H1 (cell line): ENCODE results near the gene JPT1.

Experiments used
- ASH2L ChIP-seq: fragments of 200-600, 300-600 bp; sonication (generic); IDR thresholded peaks from one replicate; pipeline ENCODE4 v1.7.1; 2017; ENCODE audit warnings: low read length
- CEBPB ChIP-seq: IDR thresholded peaks from 2 replicates; pipeline ENCODE4 v1.6.1; 2012; ENCODE audit warnings: low read depth, low read length
- EZH2 ChIP-seq: fragments of 200-600 bp; sonication (generic); IDR thresholded peaks from 2 replicates; pipeline ENCODE4 v1.7.1; 2012; ENCODE audit warnings: low read depth, mild to moderate bottlenecking, moderate library complexity, low read length, inconsistent platforms; ENCODE audit not compliant: severe bottlenecking
- POLR2A ChIP-seq, 2 experiments: IDR thresholded peaks; 1 replicate in 1 of 2; 2 replicates in 1 of 2; pipeline ENCODE4 v1.6.1; 2011; ENCODE audit warnings: low read depth in 2 of 2, low read length in 2 of 2, mild to moderate bottlenecking in 2 of 2; ENCODE audit errors: control extremely low read depth in 1 of 2
- SIN3A ChIP-seq, 2 experiments: IDR thresholded peaks in 1 of 2; conservative IDR thresholded peaks in 1 of 2; 2 replicates each; pipeline ENCODE4 v1.6.1; 2011 to 2012; ENCODE audit warnings: low read length in 2 of 2, improper control_type of control experiment in 1 of 2, low read depth in 1 of 2, mild to moderate bottlenecking in 1 of 2
- SUZ12 ChIP-seq: fragments of 200-600 bp; sonication (generic); IDR thresholded peaks from 2 replicates; pipeline ENCODE4 v1.6.1; 2012; ENCODE audit warnings: mild to moderate bottlenecking, inconsistent platforms, low read length, moderate library complexity, mixed read lengths
- TAF1 ChIP-seq: IDR thresholded peaks from 2 replicates; pipeline ENCODE4 v1.6.1; 2011; ENCODE audit warnings: mild to moderate bottlenecking, low read depth, low read length
- TCF12 ChIP-seq: IDR thresholded peaks from 2 replicates; pipeline ENCODE4 v1.6.1; 2011; ENCODE audit warnings: low read depth, mild to moderate bottlenecking, low read length
- YY1 ChIP-seq: IDR thresholded peaks from 2 replicates; pipeline ENCODE4 v1.6.1; 2011; ENCODE audit warnings: low read depth, mild to moderate bottlenecking, low read length
- TF ChIP-seq, protein P1 (sequence below), 3 experiments: IDR thresholded peaks; 1 replicate in 2 of 3; 2 replicates in 1 of 3; pipeline versions ENCODE4 v1.5.1 to v1.6.1; 2011; ENCODE audit warnings: low read length in 3 of 3, mild to moderate bottlenecking in 3 of 3, inconsistent platforms in 2 of 3, low read depth in 1 of 3, moderate library complexity in 1 of 3; ENCODE audit not compliant: insufficient read depth in 1 of 3; ENCODE audit errors: control extremely low read depth in 1 of 3

DNA sequence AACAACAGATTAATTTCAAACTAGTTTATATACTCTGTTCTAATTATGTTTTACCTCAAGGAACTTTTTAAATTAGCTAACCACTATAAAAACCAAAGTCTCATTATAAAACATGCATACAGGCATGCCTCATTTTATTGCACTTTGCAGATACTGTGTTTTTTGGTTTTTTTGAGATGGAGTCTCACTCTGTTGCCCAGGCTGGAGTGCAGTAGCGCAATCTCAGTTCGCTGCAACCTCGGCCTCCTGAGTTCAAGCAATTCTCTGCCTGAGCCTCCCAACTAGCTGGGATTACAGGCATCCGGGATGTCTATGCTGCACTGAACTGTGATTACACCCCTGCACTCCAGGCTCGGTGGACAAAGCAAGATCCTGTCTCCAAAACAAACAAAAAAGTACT, 8.8 kb upstream of the JPT1 start:
- no peak for TF ChIP-seq TAF1
- no peak for TF ChIP-seq POLR2A (IDR thresholded peaks at IDR 0.05; ENCODE audit: control extremely low read depth in 1 of 2, low read depth in 2 of 2, low read length in 2 of 2)
- no peak for TF ChIP-seq CEBPB
- no peak for TF ChIP-seq SUZ12
- TF ChIP-seq, protein P1, sequence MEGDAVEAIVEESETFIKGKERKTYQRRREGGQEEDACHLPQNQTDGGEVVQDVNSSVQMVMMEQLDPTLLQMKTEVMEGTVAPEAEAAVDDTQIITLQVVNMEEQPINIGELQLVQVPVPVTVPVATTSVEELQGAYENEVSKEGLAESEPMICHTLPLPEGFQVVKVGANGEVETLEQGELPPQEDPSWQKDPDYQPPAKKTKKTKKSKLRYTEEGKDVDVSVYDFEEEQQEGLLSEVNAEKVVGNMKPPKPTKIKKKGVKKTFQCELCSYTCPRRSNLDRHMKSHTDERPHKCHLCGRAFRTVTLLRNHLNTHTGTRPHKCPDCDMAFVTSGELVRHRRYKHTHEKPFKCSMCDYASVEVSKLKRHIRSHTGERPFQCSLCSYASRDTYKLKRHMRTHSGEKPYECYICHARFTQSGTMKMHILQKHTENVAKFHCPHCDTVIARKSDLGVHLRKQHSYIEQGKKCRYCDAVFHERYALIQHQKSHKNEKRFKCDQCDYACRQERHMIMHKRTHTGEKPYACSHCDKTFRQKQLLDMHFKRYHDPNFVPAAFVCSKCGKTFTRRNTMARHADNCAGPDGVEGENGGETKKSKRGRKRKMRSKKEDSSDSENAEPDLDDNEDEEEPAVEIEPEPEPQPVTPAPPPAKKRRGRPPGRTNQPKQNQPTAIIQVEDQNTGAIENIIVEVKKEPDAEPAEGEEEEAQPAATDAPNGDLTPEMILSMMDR (IDR thresholded peaks at IDR 0.05; ENCODE audit: control extremely low read depth in 1 of 3, insufficient read depth in 1 of 3, low read depth in 1 of 3, low read length in 3 of 3), result no peak
- TF ChIP-seq ASH2L, result no peak
- TF ChIP-seq YY1, result no peak
- no peak for TF ChIP-seq TCF12
- no peak for TF ChIP-seq SIN3A (conservative IDR thresholded peaks at IDR 0.05 in 1 of 2, IDR thresholded peaks at IDR 0.05 in 1 of 2; ENCODE audit: low read depth in 1 of 2, low read length in 2 of 2)
- TF ChIP-seq EZH2, result no peak
